Osteocyte (in vitro differentiated cells): Measurements from ENCODE around the gene MYOF. TPM values are rescaled to one million over a fixed set of nuclear protein-coding genes. Genes with fewer than 3 reads are reported as not detected.
A peak's percentile ranks its signal among the peaks of the same experiment; 100 is the strongest.

Source experiments
- DNase-seq: peaks from one replicate; pipeline ENCODE4 v3.0.0; 2021; ENCODE audit warnings: mixed read lengths; ENCODE audit not compliant: unreplicated experiment; ENCODE audit errors: extremely low spot score
- H3K27ac Mint-ChIP-seq: one replicate; pipeline ENCODE4 v1.8.0; 2021; ENCODE audit warnings: mild to moderate bottlenecking, mixed read lengths; ENCODE audit not compliant: unreplicated experiment
- H3K27me3 Mint-ChIP-seq: one replicate; pipeline ENCODE4 v1.8.0; 2021; ENCODE audit warnings: mixed read lengths; ENCODE audit not compliant: unreplicated experiment
- H3K36me3 Mint-ChIP-seq: one replicate; pipeline ENCODE4 v1.8.0; 2021; ENCODE audit warnings: mixed read lengths; ENCODE audit not compliant: unreplicated experiment
- H3K4me1 Mint-ChIP-seq: one replicate; pipeline ENCODE4 v1.8.0; 2021; ENCODE audit warnings: mixed read lengths; ENCODE audit not compliant: unreplicated experiment
- H3K4me3 Mint-ChIP-seq: one replicate; pipeline ENCODE4 v1.8.0; 2021; ENCODE audit warnings: mild to moderate bottlenecking, moderate library complexity, mixed read lengths; ENCODE audit not compliant: unreplicated experiment
- H3K9me3 Mint-ChIP-seq: one replicate; pipeline ENCODE4 v1.8.0; 2021; ENCODE audit warnings: mixed read lengths; ENCODE audit not compliant: unreplicated experiment
- total RNA-seq: library from RNA; stranded (reverse); gene quantifications from 2 replicates; pipeline ENCODE4 v1.2.1, GENCODE V29; 2021
- TF ChIP-seq, protein P1 (sequence below): fragments of 200-600 bp; sonication (generic); IDR thresholded peaks from 2 replicates; pipeline ENCODE4 v1.5.0; 2021; ENCODE audit warnings: antibody characterized with exemption, mild to moderate bottlenecking, moderate library complexity

MYOF gene
- total RNA-seq, 1 donor from 2014 or later: 470 TPM

DNA sequence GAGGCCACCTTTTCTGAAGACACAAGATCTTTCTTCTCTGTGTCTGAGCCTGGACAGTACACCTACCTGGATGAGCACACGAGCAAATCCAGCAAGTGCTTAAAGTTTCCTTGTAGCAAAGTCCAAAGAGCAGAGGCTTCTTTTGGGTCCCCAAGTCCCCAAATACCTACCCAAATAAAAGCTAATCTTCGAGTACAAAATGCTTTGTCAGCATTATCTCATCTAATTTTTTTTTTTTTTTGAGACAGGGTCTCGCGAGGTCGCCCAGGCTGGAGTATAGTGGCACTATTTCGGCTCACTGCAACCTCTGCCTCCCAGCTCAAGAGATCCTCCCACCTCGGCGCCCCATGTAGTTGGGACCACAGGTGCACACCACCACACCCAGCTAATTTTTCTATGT, 24.6 kb downstream of the MYOF start:
- TF ChIP-seq, protein P1, sequence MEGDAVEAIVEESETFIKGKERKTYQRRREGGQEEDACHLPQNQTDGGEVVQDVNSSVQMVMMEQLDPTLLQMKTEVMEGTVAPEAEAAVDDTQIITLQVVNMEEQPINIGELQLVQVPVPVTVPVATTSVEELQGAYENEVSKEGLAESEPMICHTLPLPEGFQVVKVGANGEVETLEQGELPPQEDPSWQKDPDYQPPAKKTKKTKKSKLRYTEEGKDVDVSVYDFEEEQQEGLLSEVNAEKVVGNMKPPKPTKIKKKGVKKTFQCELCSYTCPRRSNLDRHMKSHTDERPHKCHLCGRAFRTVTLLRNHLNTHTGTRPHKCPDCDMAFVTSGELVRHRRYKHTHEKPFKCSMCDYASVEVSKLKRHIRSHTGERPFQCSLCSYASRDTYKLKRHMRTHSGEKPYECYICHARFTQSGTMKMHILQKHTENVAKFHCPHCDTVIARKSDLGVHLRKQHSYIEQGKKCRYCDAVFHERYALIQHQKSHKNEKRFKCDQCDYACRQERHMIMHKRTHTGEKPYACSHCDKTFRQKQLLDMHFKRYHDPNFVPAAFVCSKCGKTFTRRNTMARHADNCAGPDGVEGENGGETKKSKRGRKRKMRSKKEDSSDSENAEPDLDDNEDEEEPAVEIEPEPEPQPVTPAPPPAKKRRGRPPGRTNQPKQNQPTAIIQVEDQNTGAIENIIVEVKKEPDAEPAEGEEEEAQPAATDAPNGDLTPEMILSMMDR: no peak
- no peaks in the 10 kb centered on the region for H3K27me3 Mint-ChIP-seq
- H3K9me3 Mint-ChIP-seq: no peaks in the 10 kb centered on the region
- DNase-seq: no peak
- H3K4me3 Mint-ChIP-seq: no peak overlapping the region
- peaks cover 38% of the 10 kb centered on the region for H3K36me3 Mint-ChIP-seq
- peaks cover 77% of the 10 kb centered on the region for H3K4me1 Mint-ChIP-seq
- peak overlapping the region; percentile 99 for H3K27ac Mint-ChIP-seq

DNA sequence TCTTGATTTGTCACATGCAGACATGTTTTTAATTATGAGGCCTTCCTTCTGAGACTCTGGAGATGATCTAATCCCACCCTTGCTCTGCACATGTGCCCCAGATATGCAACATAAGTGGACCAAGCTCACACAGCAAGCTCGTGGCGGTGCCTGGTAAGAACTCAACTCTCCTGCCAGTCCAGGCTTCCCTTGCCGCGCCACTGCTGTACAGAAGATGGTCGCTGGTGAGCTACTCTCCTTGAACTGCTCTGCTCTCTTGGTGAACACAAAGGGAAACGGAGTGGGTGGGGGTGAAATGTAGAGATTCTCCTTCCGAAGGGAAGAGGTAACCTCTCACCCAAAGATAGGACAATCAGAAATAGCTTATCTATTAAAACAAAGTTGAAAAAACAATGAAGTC, 25.7 kb downstream of the MYOF start:
- H3K9me3 Mint-ChIP-seq: no peaks in the 10 kb centered on the region
- DNase-seq: no peak
- H3K27ac Mint-ChIP-seq: peak overlapping the region; percentile 99
- no peak overlapping the region for H3K4me3 Mint-ChIP-seq
- no peaks in the 10 kb centered on the region for H3K27me3 Mint-ChIP-seq
- H3K4me1 Mint-ChIP-seq: peaks cover 67% of the 10 kb centered on the region
- TF ChIP-seq, protein P1: no peak
- peaks cover 46% of the 10 kb centered on the region for H3K36me3 Mint-ChIP-seq

DNA sequence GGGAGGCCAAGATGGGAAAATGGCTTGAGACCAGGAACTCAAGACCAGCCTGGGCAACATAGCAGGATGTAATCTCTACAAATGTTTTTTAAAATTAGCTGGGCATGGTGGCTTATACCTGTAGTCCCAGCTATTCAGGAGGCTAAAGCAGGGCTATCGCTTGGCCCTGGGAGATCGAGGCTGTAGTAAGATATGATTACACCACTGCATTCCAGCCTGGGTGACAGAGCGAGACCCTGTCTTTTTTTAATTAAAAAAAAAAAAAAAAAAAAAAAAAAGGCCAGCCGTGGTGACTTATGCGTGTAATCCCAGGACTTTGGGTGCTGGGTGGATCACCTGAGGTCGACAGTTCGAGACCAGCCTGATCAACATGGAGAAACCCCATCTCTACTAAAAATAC, 27.4 kb downstream of the MYOF start:
- Mint-ChIP-seq H3K27ac (peak overlapping the region; percentile 83), H3K4me3 (no peak overlapping the region), H3K9me3 (no peaks in the 10 kb centered on the region), H3K4me1 (peaks cover 51% of the 10 kb centered on the region), H3K36me3 (peaks cover 48% of the 10 kb centered on the region), H3K27me3 (no peaks in the 10 kb centered on the region)
- TF ChIP-seq, protein P1: no peak
- no peak for DNase-seq

DNA sequence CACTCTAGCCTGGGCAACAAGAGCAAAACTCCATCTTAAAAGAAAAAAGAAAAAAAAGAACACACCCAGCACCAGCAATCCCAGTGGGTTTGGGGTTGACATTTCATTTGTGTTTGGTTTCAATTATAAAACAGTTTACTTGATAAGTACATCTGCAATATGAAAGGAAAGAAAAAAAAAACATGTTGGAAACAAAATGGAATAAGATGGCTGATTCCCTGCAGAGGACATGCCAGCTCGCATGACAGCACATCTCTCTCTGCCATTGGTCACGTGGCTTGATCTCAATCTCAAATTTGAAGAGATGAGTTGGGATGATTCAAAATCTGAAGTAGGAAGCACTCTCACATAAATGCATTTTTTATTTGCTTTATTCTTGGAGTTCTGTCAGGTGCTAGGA, 28.0 kb downstream of the MYOF start:
- H3K4me1 Mint-ChIP-seq: peaks cover 45% of the 10 kb centered on the region
- peaks cover 48% of the 10 kb centered on the region for H3K36me3 Mint-ChIP-seq
- no peak overlapping the region for H3K4me3 Mint-ChIP-seq
- DNase-seq: no peak
- peak overlapping the region; percentile 71 for H3K27ac Mint-ChIP-seq
- no peaks in the 10 kb centered on the region for H3K27me3 Mint-ChIP-seq
- no peaks in the 10 kb centered on the region for H3K9me3 Mint-ChIP-seq
- TF ChIP-seq, protein P1: no peak

DNA sequence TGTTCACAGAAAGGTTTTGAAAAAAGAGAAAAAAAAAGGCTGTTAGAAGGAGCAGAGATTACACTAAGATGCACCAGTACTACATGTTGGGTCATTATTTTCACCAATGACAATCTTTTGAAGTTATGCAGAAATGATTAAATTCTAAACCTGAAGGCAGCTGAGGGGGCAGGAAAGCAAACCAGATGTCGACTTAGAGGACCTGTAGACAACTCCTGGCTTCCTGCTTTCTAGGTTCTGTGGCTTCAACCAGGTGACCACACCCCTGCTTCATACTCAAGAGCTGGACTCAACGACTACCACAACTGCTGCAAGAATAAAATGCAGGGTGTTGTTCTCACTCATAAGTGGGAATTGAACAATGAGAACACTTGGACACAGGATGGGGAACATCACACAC, 30.0 kb downstream of the MYOF start:
- H3K27me3 Mint-ChIP-seq: no peaks in the 10 kb centered on the region
- H3K36me3 Mint-ChIP-seq: peaks cover 62% of the 10 kb centered on the region
- no peak for DNase-seq
- no peak overlapping the region for H3K4me3 Mint-ChIP-seq
- no peaks in the 10 kb centered on the region for H3K9me3 Mint-ChIP-seq
- H3K27ac Mint-ChIP-seq: peak overlapping the region; percentile 90
- TF ChIP-seq, protein P1: no peak
- peaks cover 38% of the 10 kb centered on the region for H3K4me1 Mint-ChIP-seq
